H9 (cell line): ENCODE data around the gene MMP2. TPM values are rescaled to one million over a fixed set of nuclear protein-coding genes. Genes with fewer than 3 reads are reported as not detected.
A peak's percentile ranks its signal among the peaks of the same experiment; 100 is the strongest.

ENCODE experiments used
- DNase-seq: peaks from one replicate; pipeline ENCODE4 v3.0.0-alpha.2; 2017
- H2AFZ ChIP-seq: one replicate; pipeline ENCODE4 v1.6.1; 2013; ENCODE audit warnings: mild to moderate bottlenecking, low read length, control low read depth, moderate library complexity
- H2AK5ac ChIP-seq: 2 replicates; pipeline ENCODE4 v1.6.1; 2013; ENCODE audit warnings: low read length, control low read depth, mixed read lengths; ENCODE audit not compliant: insufficient read length
- H2BK120ac ChIP-seq: one replicate; pipeline ENCODE4 v1.6.1; 2013; ENCODE audit warnings: low read depth, mild to moderate bottlenecking, low read length, control low read depth, inconsistent platforms; ENCODE audit not compliant: poor library complexity, severe bottlenecking
- H2BK12ac ChIP-seq: 2 replicates; pipeline ENCODE4 v1.6.1; 2013; ENCODE audit warnings: low read length, control low read depth, mixed read lengths, low read depth; ENCODE audit not compliant: insufficient read length
- H2BK15ac ChIP-seq: 2 replicates; pipeline ENCODE4 v1.6.1; 2013; ENCODE audit warnings: low read depth, low read length, control low read depth
- H2BK20ac ChIP-seq: one replicate; pipeline ENCODE4 v1.6.1; 2013; ENCODE audit warnings: low read depth, mild to moderate bottlenecking, low read length, control low read depth, inconsistent platforms; ENCODE audit not compliant: poor library complexity, severe bottlenecking
- H2BK5ac ChIP-seq: 2 replicates; pipeline ENCODE4 v1.6.1; 2013; ENCODE audit warnings: low read length, control low read depth, mixed read lengths; ENCODE audit not compliant: insufficient read length
- H3K14ac ChIP-seq: 2 replicates; pipeline ENCODE4 v1.6.1; 2013; ENCODE audit warnings: low read length, control low read depth; ENCODE audit not compliant: insufficient read depth
- H3K18ac ChIP-seq: 2 replicates; pipeline ENCODE4 v1.6.1; 2013; ENCODE audit warnings: low read depth, mild to moderate bottlenecking, mixed read lengths, low read length, control low read depth; ENCODE audit not compliant: insufficient read length
- H3K23ac ChIP-seq: 2 replicates; pipeline ENCODE4 v1.6.1; 2013; ENCODE audit warnings: low read length, control low read depth, mixed read lengths, low read depth; ENCODE audit not compliant: insufficient read length
- H3K23me2 ChIP-seq: 2 replicates; pipeline ENCODE4 v1.6.1; 2013; ENCODE audit warnings: low read depth, mild to moderate bottlenecking, mixed read lengths, low read length, control low read depth; ENCODE audit not compliant: insufficient read length, poor library complexity, severe bottlenecking
- H3K27ac ChIP-seq: 2 replicates; pipeline ENCODE4 v1.5.1; 2013; ENCODE audit warnings: low read length, control low read depth, mixed read lengths, low read depth; ENCODE audit not compliant: insufficient read length
- H3K27me3 ChIP-seq: 2 replicates; pipeline ENCODE4 v1.6.1; 2013; ENCODE audit warnings: low read length, control low read depth, inconsistent platforms; ENCODE audit not compliant: insufficient read depth
- H3K4ac ChIP-seq: 2 replicates; pipeline ENCODE4 v1.6.1; 2013; ENCODE audit warnings: low read depth, mild to moderate bottlenecking, control low read depth, inconsistent platforms, low read length, moderate library complexity
- H3K4me1 ChIP-seq: 2 replicates; pipeline ENCODE4 v1.6.1; 2013; ENCODE audit warnings: low read length, control low read depth, inconsistent platforms; ENCODE audit not compliant: insufficient read depth
- H3K4me2 ChIP-seq: 2 replicates; pipeline ENCODE4 v1.6.1; 2013; ENCODE audit warnings: low read length, control low read depth, mixed read lengths; ENCODE audit not compliant: insufficient read length, insufficient read depth
- H3K56ac ChIP-seq: 2 replicates; pipeline ENCODE4 v1.6.1; 2013; ENCODE audit warnings: low read depth, mild to moderate bottlenecking, mixed read lengths, low read length, control low read depth; ENCODE audit not compliant: insufficient read length
- H3K79me1 ChIP-seq: 2 replicates; pipeline ENCODE4 v1.6.1; 2013; ENCODE audit warnings: low read depth, mild to moderate bottlenecking, moderate library complexity, low read length, control low read depth, inconsistent platforms; ENCODE audit not compliant: insufficient read depth, poor library complexity, severe bottlenecking
- H3K79me2 ChIP-seq: 2 replicates; pipeline ENCODE4 v1.6.1; 2013; ENCODE audit warnings: low read length, control low read depth, inconsistent platforms; ENCODE audit not compliant: insufficient read depth
- H3K9ac ChIP-seq: 2 replicates; pipeline ENCODE4 v1.6.1; 2013; ENCODE audit warnings: low read length, control low read depth, mixed read lengths; ENCODE audit not compliant: insufficient read length; ENCODE audit errors: extremely low read depth
- H3K9me3 ChIP-seq: one replicate; pipeline ENCODE4 v1.6.1; 2013; ENCODE audit warnings: low read depth, low read length, inconsistent platforms; ENCODE audit not compliant: control insufficient read depth
- H3T11ph ChIP-seq: one replicate; pipeline ENCODE4 v1.6.1; 2013; ENCODE audit warnings: mild to moderate bottlenecking, low read length, control low read depth, inconsistent platforms
- H4K20me1 ChIP-seq: one replicate; pipeline ENCODE4 v1.6.1; 2013; ENCODE audit not compliant: control insufficient read depth, insufficient read length, insufficient read depth
- H4K5ac ChIP-seq: 2 replicates; pipeline ENCODE4 v1.6.1; 2013; ENCODE audit warnings: low read depth, mild to moderate bottlenecking, mixed read lengths, low read length, control low read depth; ENCODE audit not compliant: insufficient read length
- H4K8ac ChIP-seq: replicated peaks from 2 replicates; pipeline ENCODE4 v1.6.1; 2013; ENCODE audit warnings: low read length, control low read depth, mixed read lengths, low read depth; ENCODE audit not compliant: insufficient read length
- H4K91ac ChIP-seq: 2 replicates; pipeline ENCODE4 v1.6.1; 2013; ENCODE audit warnings: low read depth, mild to moderate bottlenecking, moderate library complexity, mixed read lengths, low read length, control low read depth; ENCODE audit not compliant: insufficient read length
- H3K27ac Mint-ChIP-seq, 3 experiments: 2 replicates in 2 of 3; 3 replicates in 1 of 3; pipeline ENCODE4 v1.8.0; 2020 to 2021; ENCODE audit warnings: mixed read lengths in 3 of 3, mild to moderate bottlenecking in 1 of 3, moderate library complexity in 1 of 3
- H3K27me3 Mint-ChIP-seq: 2 replicates; pipeline ENCODE4 v1.8.0; 2021; ENCODE audit warnings: low read depth, mild to moderate bottlenecking, moderate library complexity, mixed read lengths
- H3K36me3 Mint-ChIP-seq, 3 experiments: 2 replicates in 2 of 3; 3 replicates in 1 of 3; pipeline ENCODE4 v1.8.0; 2020 to 2021; ENCODE audit warnings: low read depth in 3 of 3, mixed read lengths in 3 of 3; ENCODE audit not compliant: insufficient read depth in 1 of 3
- H3K4me1 Mint-ChIP-seq, 2 experiments: 2 replicates each; pipeline ENCODE4 v1.8.0; 2020; ENCODE audit warnings: mixed read lengths in 2 of 2
- H3K4me3 Mint-ChIP-seq, 2 experiments: 2 replicates in 1 of 2; 3 replicates in 1 of 2; pipeline ENCODE4 v1.8.0; 2020 to 2021; ENCODE audit warnings: mild to moderate bottlenecking in 2 of 2, mixed read lengths in 2 of 2, moderate library complexity in 1 of 2
- H3K9me3 Mint-ChIP-seq, 2 experiments: 2 replicates in 1 of 2; 3 replicates in 1 of 2; pipeline ENCODE4 v1.8.0; 2020; ENCODE audit warnings: mild to moderate bottlenecking in 2 of 2, mixed read lengths in 2 of 2, moderate library complexity in 1 of 2
- CTCF ChIP-seq: fragments of 200-600 bp; sonication (generic); conservative IDR thresholded peaks from 3 replicates; pipeline ENCODE4 v1.8.0; 2021; ENCODE audit warnings: antibody characterized with exemption, mild to moderate bottlenecking
- WGBS: extraction: QIAGEN DNeasy Blood & Tissue Kit; methylation state at CpG from one replicate; pipeline ENCODE4 v1.1.7; 2013; ENCODE audit warnings: missing lambda C conversion rate, low lambda C conversion rate, mixed read lengths; ENCODE audit not compliant: insufficient read length; ENCODE audit errors: extremely low coverage; 5-methylcytosine and 5-hydroxymethylcytosine counted together
- total RNA-seq: library from RNA; stranded (reverse); gene quantifications from 2 replicates; pipeline ENCODE4 v1.2.1, GENCODE V29; 2021

The MMP2 gene
- total RNA-seq, 1 experiment from 2014 or later: 23.1 TPM

- no peak for DNase-seq
- H3K9ac ChIP-seq: no peak overlapping the region
These were observed 587 bp downstream of the MMP2 start for GRCh38 chr16:55479430-55480140.

More at GRCh38 chr16:55479430-55480140, 587 bp downstream of the MMP2 start:
- H2BK12ac ChIP-seq: no peak overlapping the region
- Mint-ChIP-seq H3K9me3 (peaks cover 0 to 2% of the 10 kb centered on the region in 2 experiments; a peak in 3 of 5 replicates), H3K4me3 (peak overlapping the region; percentile 76 to 96), H3K4me1 (peaks cover 36% of the 10 kb centered on the region in 2 experiments), H3K27me3 (peaks cover 82% of the 10 kb centered on the region), H3K36me3 (peaks cover 5 to 6% (median 6%) of the 10 kb centered on the region in 3 experiments; a peak in 6 of 7 replicates), H3K27ac (peak overlapping the region; percentile 9 to 94 (median 79); a peak in 5 of 7 replicates)
- no peak for TF ChIP-seq CTCF
- H3K9me3 ChIP-seq: no peaks in the 10 kb centered on the region
- H3K27ac ChIP-seq: no peak overlapping the region
- no peak overlapping the region for H2BK15ac ChIP-seq
- no peak overlapping the region for H2BK20ac ChIP-seq
- H3K27me3 ChIP-seq: peaks cover 30% of the 10 kb centered on the region
- no peak overlapping the region for H3K56ac ChIP-seq
- no peak overlapping the region for H2BK5ac ChIP-seq
- no peaks in the 10 kb centered on the region; the same call in 1 of the 2 replicates for H3K4me1 ChIP-seq
- H3K14ac ChIP-seq: peak overlapping the region; percentile 94
- no peak overlapping the region for H3K23ac ChIP-seq
- no peaks in the 10 kb centered on the region for H4K20me1 ChIP-seq
- no peak overlapping the region for H3K4ac ChIP-seq
- no peaks in the 10 kb centered on the region for H3K79me2 ChIP-seq
- H4K5ac ChIP-seq: no peak overlapping the region
- no peak overlapping the region for H3T11ph ChIP-seq
- peaks cover 20% of the 10 kb centered on the region for H3K23me2 ChIP-seq
- H2AK5ac ChIP-seq: no peak overlapping the region
- no peaks in the 10 kb centered on the region for H3K79me1 ChIP-seq
- WGBS: no CpG with 5 or more reads among the region's 41 CpGs
- H2BK120ac ChIP-seq: no peak overlapping the region
- no peak overlapping the region for H4K91ac ChIP-seq
- H2AFZ ChIP-seq: no peak overlapping the region
- no peak overlapping the region for H4K8ac ChIP-seq
- peak overlapping the region; percentile 55 for H3K4me2 ChIP-seq
- peak overlapping the region; percentile 78 for H3K18ac ChIP-seq
